Right lobe of liver (tissue), 4 donors: ENCODE data around the gene SLC25A13.

Experiments
- POLR2A ChIP-seq: fragments of 450-650 bp; IDR thresholded peaks from one replicate; pipeline ENCODE4 v1.6.1; 2017; ENCODE audit warnings: antibody characterized with exemption, mild to moderate bottlenecking
- TF ChIP-seq, protein P1 (sequence below), 4 donors: fragments of 200-600 bp in 3 of 4; fragments of 450-650 bp in 1 of 4; IDR thresholded peaks; one replicate each; pipeline versions ENCODE4 v1.5.1 to v1.8.0; 2016 to 2022; ENCODE audit warnings: antibody characterized with exemption in 4 of 4, mild to moderate bottlenecking in 2 of 4
- donor health status: DM: no; HTN: no; CAD: no.
- donor health status: DM: no; HTN: no; CAD: no.
- donor health status: DM: no; HTN: yes; CAD: no.

GRCh38 chr7:96329241-96329640, 7.3 kb upstream of the SLC25A13 start:
- TF ChIP-seq, protein P1, sequence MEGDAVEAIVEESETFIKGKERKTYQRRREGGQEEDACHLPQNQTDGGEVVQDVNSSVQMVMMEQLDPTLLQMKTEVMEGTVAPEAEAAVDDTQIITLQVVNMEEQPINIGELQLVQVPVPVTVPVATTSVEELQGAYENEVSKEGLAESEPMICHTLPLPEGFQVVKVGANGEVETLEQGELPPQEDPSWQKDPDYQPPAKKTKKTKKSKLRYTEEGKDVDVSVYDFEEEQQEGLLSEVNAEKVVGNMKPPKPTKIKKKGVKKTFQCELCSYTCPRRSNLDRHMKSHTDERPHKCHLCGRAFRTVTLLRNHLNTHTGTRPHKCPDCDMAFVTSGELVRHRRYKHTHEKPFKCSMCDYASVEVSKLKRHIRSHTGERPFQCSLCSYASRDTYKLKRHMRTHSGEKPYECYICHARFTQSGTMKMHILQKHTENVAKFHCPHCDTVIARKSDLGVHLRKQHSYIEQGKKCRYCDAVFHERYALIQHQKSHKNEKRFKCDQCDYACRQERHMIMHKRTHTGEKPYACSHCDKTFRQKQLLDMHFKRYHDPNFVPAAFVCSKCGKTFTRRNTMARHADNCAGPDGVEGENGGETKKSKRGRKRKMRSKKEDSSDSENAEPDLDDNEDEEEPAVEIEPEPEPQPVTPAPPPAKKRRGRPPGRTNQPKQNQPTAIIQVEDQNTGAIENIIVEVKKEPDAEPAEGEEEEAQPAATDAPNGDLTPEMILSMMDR (IDR thresholded peaks at IDR 0.05) = no peak
- TF ChIP-seq POLR2A = no peak
